Gastrocnemius medialis (tissue), 4 donors: ENCODE results near the gene MEF2A.

Experiments used
- CTCF ChIP-seq, 5 experiments: fragments of 450-650 bp in 3 of 5; fragments of 200-600 bp in 2 of 5; sonication (generic) in 2 of 5; IDR thresholded peaks in 4 of 5; conservative IDR thresholded peaks in 1 of 5; 1 replicate in 4 of 5; 2 replicates in 1 of 5; pipeline ENCODE4 v1.5.1; 2016 to 2019; ENCODE audit warnings: antibody characterized with exemption in 5 of 5, mild to moderate bottlenecking in 3 of 5, moderate library complexity in 3 of 5
- POLR2A ChIP-seq, 2 donors: fragments of 450-650 bp; IDR thresholded peaks; one replicate each; pipeline ENCODE4 v1.6.1; 2017; ENCODE audit warnings: antibody characterized with exemption in 2 of 2, mild to moderate bottlenecking in 2 of 2, moderate library complexity in 2 of 2

DNA sequence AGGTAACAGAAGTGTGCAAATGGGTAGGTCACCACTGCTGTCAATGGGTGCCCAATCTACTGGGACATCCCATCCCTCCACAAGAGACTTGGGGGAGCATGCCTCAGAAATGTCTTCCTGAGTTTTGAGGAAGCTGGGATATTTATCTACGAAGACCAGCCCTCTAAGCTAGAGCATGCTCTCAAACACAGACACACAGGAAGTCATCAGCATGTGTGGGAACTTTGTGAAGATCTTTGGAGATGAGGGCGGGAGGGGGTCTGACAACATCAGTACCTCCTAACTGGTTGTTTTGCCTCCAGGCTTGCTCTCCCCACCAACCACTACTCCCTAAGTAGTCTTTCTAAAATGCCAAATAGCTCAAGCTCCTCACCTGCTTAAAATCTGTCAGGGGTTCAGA lies 3.5 kb upstream of the MEF2A start:
- TF ChIP-seq CTCF (IDR thresholded peaks at IDR 0.05 in 4 of 5, conservative IDR thresholded peaks at IDR 0.05 in 1 of 5) (no peak), POLR2A (IDR thresholded peaks at IDR 0.05) (no peak)
